SK-N-SH treated with all-trans-retinoic acid at 6 μM for 48 hours (cell line): ENCODE results near the gene ARHGAP26.

Experiments
- ATAC-seq: fragments of 200-7000 bp; cut with Tn5 transposase; 3 replicates; pipeline ENCODE4 v1.9.1; 2020; ENCODE audit warnings: mild to moderate bottlenecking, moderate library complexity
- ARNTL ChIP-seq: fragments of 450-650 bp; formaldehyde crosslinking; IDR thresholded peaks from 2 replicates; pipeline ENCODE4 v1.5.0; 2020; ENCODE audit warnings: low read depth, mild to moderate bottlenecking, moderate library complexity, borderline replicate concordance
- BACH2 ChIP-seq: fragments of 250-450 bp; sonication (Bioruptor Pico); IDR thresholded peaks from 2 replicates; pipeline ENCODE4 v1.9.0; 2021; ENCODE audit warnings: mild to moderate bottlenecking, borderline replicate concordance
- CREB5 ChIP-seq: fragments of 250-450 bp; sonication (Bioruptor Pico); IDR thresholded peaks from 2 replicates; pipeline ENCODE4 v1.5.1; 2020; ENCODE audit warnings: low read depth, mild to moderate bottlenecking, moderate library complexity
- CSDC2 ChIP-seq: fragments of 250-450 bp; sonication (Bioruptor Pico); IDR thresholded peaks from 2 replicates; pipeline ENCODE4 v1.5.0; 2020; ENCODE audit warnings: mild to moderate bottlenecking, moderate library complexity
- CSRNP3 ChIP-seq: fragments of 250-450 bp; sonication (Bioruptor Pico); IDR thresholded peaks from 2 replicates; pipeline ENCODE4 v1.5.1; 2021; ENCODE audit warnings: mild to moderate bottlenecking, moderate library complexity
- ESRRG ChIP-seq: fragments of 250-450 bp; sonication (Bioruptor Pico); IDR thresholded peaks from 2 replicates; pipeline ENCODE4 v1.6.1; 2021; ENCODE audit warnings: mild to moderate bottlenecking
- GLIS3 ChIP-seq: fragments of 250-450 bp; sonication (Bioruptor Pico); IDR thresholded peaks from 2 replicates; pipeline ENCODE4 v1.5.0; 2020; ENCODE audit warnings: mild to moderate bottlenecking, moderate library complexity
- PATZ1 ChIP-seq: fragments of 250-450 bp; sonication (Bioruptor Pico); IDR thresholded peaks from 2 replicates; pipeline ENCODE4 v1.8.0; 2020; ENCODE audit warnings: mild to moderate bottlenecking, moderate library complexity, borderline replicate concordance
- POU6F1 ChIP-seq: fragments of 250-450 bp; sonication (Bioruptor Pico); IDR thresholded peaks from 2 replicates; pipeline ENCODE4 v1.8.0; 2021; ENCODE audit warnings: low read depth, mild to moderate bottlenecking, moderate library complexity, borderline replicate concordance
- PPARA ChIP-seq: fragments of 250-450 bp; sonication (Bioruptor Pico); IDR thresholded peaks from 2 replicates; pipeline ENCODE4 v1.5.0; 2020; ENCODE audit warnings: mild to moderate bottlenecking, borderline replicate concordance
- RARB ChIP-seq: fragments of 250-450 bp; sonication (Bioruptor Pico); IDR thresholded peaks from 2 replicates; pipeline ENCODE4 v1.8.0; 2021; ENCODE audit warnings: mild to moderate bottlenecking, moderate library complexity
- TCF4 ChIP-seq: fragments of 250-450 bp; sonication (Bioruptor Pico); IDR thresholded peaks from 2 replicates; pipeline ENCODE4 v1.8.0; 2021; ENCODE audit warnings: mild to moderate bottlenecking, moderate library complexity, borderline replicate concordance
- TOX ChIP-seq: fragments of 250-450 bp; sonication (Bioruptor Pico); IDR thresholded peaks from 2 replicates; pipeline ENCODE4 v1.8.0; 2021; ENCODE audit warnings: mild to moderate bottlenecking, moderate library complexity, borderline replicate concordance
- TSHZ2 ChIP-seq: fragments of 250-450 bp; sonication (Bioruptor Pico); IDR thresholded peaks from 2 replicates; pipeline ENCODE4 v1.5.0; 2020; ENCODE audit warnings: mild to moderate bottlenecking, moderate library complexity
- ZC3H10 ChIP-seq: fragments of 250-450 bp; sonication (Bioruptor Pico); IDR thresholded peaks from 2 replicates; pipeline ENCODE4 v1.5.1; 2021; ENCODE audit warnings: mild to moderate bottlenecking, moderate library complexity
- ZFP3 ChIP-seq: fragments of 250-450 bp; sonication (Bioruptor Pico); IDR thresholded peaks from 2 replicates; pipeline ENCODE4 v1.5.0; 2020; ENCODE audit warnings: mild to moderate bottlenecking, moderate library complexity
- ZFP30 ChIP-seq: fragments of 450-650 bp; formaldehyde crosslinking; IDR thresholded peaks from 2 replicates; pipeline ENCODE4 v1.5.0; 2022; ENCODE audit warnings: mild to moderate bottlenecking, moderate library complexity
- ZNF565 ChIP-seq: fragments of 450-650 bp; formaldehyde crosslinking; conservative IDR thresholded peaks from 2 replicates; pipeline ENCODE4 v1.5.0; 2020; ENCODE audit warnings: low read depth, mild to moderate bottlenecking, moderate library complexity
- ZNF70 ChIP-seq: fragments of 450-650 bp; formaldehyde crosslinking; IDR thresholded peaks from 2 replicates; pipeline ENCODE4 v1.5.0; 2020; ENCODE audit warnings: mild to moderate bottlenecking, moderate library complexity
- ZNF8 ChIP-seq: fragments of 450-650 bp; formaldehyde crosslinking; IDR thresholded peaks from 2 replicates; pipeline ENCODE4 v1.5.0; 2020; ENCODE audit warnings: mild to moderate bottlenecking, moderate library complexity

ARHGAP26 gene

GRCh38 chr5:143114481-143114880, 344.3 kb downstream of the ARHGAP26 start (continued):
- TF ChIP-seq CREB5 = no peak
- no peak for TF ChIP-seq ZC3H10 (CRISPR knock-in tag)
- no peak for TF ChIP-seq RARB (CRISPR knock-in tag)
- no peak for TF ChIP-seq ARNTL (CRISPR knock-in tag)

GRCh38 chr5:143115381-143115780, 345.2 kb downstream of the ARHGAP26 start:
- ATAC-seq = no peak
- TF ChIP-seq TOX (no peak), ZC3H10 (CRISPR knock-in tag) (no peak), CREB5 (no peak), POU6F1 (CRISPR knock-in tag) (no peak), GLIS3 (CRISPR knock-in tag) (no peak), PPARA (CRISPR knock-in tag) (no peak), ZFP3 (CRISPR knock-in tag) (no peak), CSRNP3 (no peak), BACH2 (CRISPR knock-in tag) (no peak), PATZ1 (CRISPR knock-in tag) (no peak), ARNTL (CRISPR knock-in tag) (no peak), TSHZ2 (no peak), CSDC2 (CRISPR knock-in tag) (no peak), RARB (CRISPR knock-in tag) (no peak), ZFP30 (no peak), ZNF565 (CRISPR knock-in tag) (no peak)
- TF ChIP-seq, all 23 proteins: peak for 0

- ATAC-seq = no peak
- no peak for TF ChIP-seq ZC3H10 (CRISPR knock-in tag)
- TF ChIP-seq GLIS3 (CRISPR knock-in tag) = no peak
- no peak for TF ChIP-seq ZNF8 (CRISPR knock-in tag)
These were observed 346.6 kb downstream of the ARHGAP26 start for GRCh38 chr5:143116814-143117213.

GRCh38 chr5:143117821-143118220, 347.6 kb downstream of the ARHGAP26 start:
- ATAC-seq = no peak
- TF ChIP-seq ZFP3 (CRISPR knock-in tag) = no peak
- no peak for TF ChIP-seq CSDC2 (CRISPR knock-in tag)
- TF ChIP-seq PATZ1 (CRISPR knock-in tag) = no peak
- TF ChIP-seq ZNF565 (CRISPR knock-in tag) = no peak
- TF ChIP-seq ZFP30 = no peak
- TF ChIP-seq TCF4 (CRISPR knock-in tag) = no peak
- TF ChIP-seq ESRRG = no peak
- TF ChIP-seq TSHZ2 = no peak
- no peak for TF ChIP-seq ZNF70 (CRISPR knock-in tag)
- no peak for TF ChIP-seq ZC3H10 (CRISPR knock-in tag)
- TF ChIP-seq ARNTL (CRISPR knock-in tag) = no peak
